GM12878 (cell line): ENCODE data around the gene ATG4B. TPM values are rescaled to one million over a fixed set of nuclear protein-coding genes. Genes with fewer than 3 reads are reported as not detected.

Experiments
- ATAC-seq: fragments of 200-7000 bp; cut with Tn5 transposase; 3 replicates; pipeline ENCODE4 v1.9.1; 2020; ENCODE audit warnings: mild to moderate bottlenecking, moderate library complexity
- BruUV-seq: library from RNA; stranded (reverse); fragments of 400-500 nt; replicated peaks from 2 replicates; lab custom pipeline; 2021; lab: Mats Ljungman, UMichigan
- CTCF ChIA-PET: fragments of 300-600 bp; sonication (Branson Sonifier 250); formaldehyde crosslinking; extraction: SDS; loops from one replicate; lab custom pipeline; 2021; ENCODE audit warnings: inconsistent platforms; lab: Yijun Ruan, JAX
- POLR2A ChIA-PET: fragments of 350-600 bp; formaldehyde crosslinking; extraction: SDS; loops from one replicate; lab custom pipeline; 2021; ENCODE audit warnings: inconsistent platforms; lab: Charles Lee
- RAD21 ChIA-PET: fragments of 300-600 bp; sonication (Branson Sonifier 250); formaldehyde crosslinking; loops from one replicate; lab custom pipeline; 2023; ENCODE audit warnings: antibody characterized with exemption; ENCODE audit not compliant: unreplicated experiment; lab: Charles Lee
- SMC1A ChIA-PET: fragments of 300-600 bp; sonication (Branson Sonifier 250); formaldehyde crosslinking; loops from one replicate; lab custom pipeline; 2023; ENCODE audit not compliant: unreplicated experiment, uncharacterized antibody; lab: Charles Lee
- DNase-seq: peaks from one replicate; pipeline ENCODE4 v3.0.0-alpha.2; 2011; ENCODE audit warnings: low read depth, low spot score
- FAIRE-seq: peaks from 3 replicates; lab custom pipeline; 2011; peaks lifted over from hg19 to GRCh38; lab: Jason Lieb, UNC
- H2AFZ ChIP-seq: 2 replicates; pipeline ENCODE4 v1.6.0; 2011; ENCODE audit warnings: low read depth, low read length, control low read depth; ENCODE audit not compliant: control insufficient read depth
- H3K27ac ChIP-seq: 2 replicates; pipeline ENCODE4 v1.5.1; 2011; ENCODE audit warnings: control low read depth; ENCODE audit not compliant: control insufficient read depth, insufficient read depth
- H3K27me3 ChIP-seq, 2 experiments: replicated peaks in 1 of 2; 2 replicates each; pipeline versions ENCODE4 v1.6.0 to v1.6.1; 2011; ENCODE audit warnings: low read length in 1 of 2; ENCODE audit not compliant: control insufficient read depth in 2 of 2, insufficient read depth in 2 of 2
- H3K36me3 ChIP-seq, 2 experiments: 2 replicates each; pipeline ENCODE4 v1.5.1; 2011; ENCODE audit warnings: low read length in 1 of 2; ENCODE audit not compliant: control insufficient read depth in 2 of 2, insufficient read depth in 2 of 2
- H3K4me1 ChIP-seq: 2 replicates; pipeline ENCODE4 v1.6.1; 2011; ENCODE audit warnings: mild to moderate bottlenecking, low read length, moderate library complexity, mixed read lengths; ENCODE audit not compliant: control insufficient read depth, insufficient read depth
- H3K4me2 ChIP-seq: 2 replicates; pipeline ENCODE4 v1.6.0; 2011; ENCODE audit warnings: control low read depth; ENCODE audit not compliant: control insufficient read depth, insufficient read depth
- H3K4me3 ChIP-seq: fragments of 200-600 bp; sonication (generic); 2 replicates; pipeline ENCODE4 v1.5.1; 2016
- H3K79me2 ChIP-seq: 2 replicates; pipeline ENCODE4 v1.6.0; 2011; ENCODE audit warnings: low read length; ENCODE audit not compliant: control insufficient read depth, insufficient read depth
- H3K9ac ChIP-seq: 2 replicates; pipeline ENCODE4 v1.8.0; 2011; ENCODE audit warnings: low read length, control low read depth, mixed read lengths; ENCODE audit not compliant: control insufficient read depth, insufficient read depth
- H3K9me3 ChIP-seq: replicated peaks from 3 replicates; pipeline ENCODE4 v1.5.1; 2011; ENCODE audit warnings: mild to moderate bottlenecking, low read length; ENCODE audit not compliant: control insufficient read depth, insufficient read depth
- H4K20me1 ChIP-seq: 2 replicates; pipeline ENCODE4 v1.6.0; 2011; ENCODE audit not compliant: control insufficient read depth, insufficient read depth
- ATF7 ChIP-seq: fragments of 450-650 bp; IDR thresholded peaks from 2 replicates; pipeline ENCODE4 v1.6.1; 2016; ENCODE audit warnings: low read depth, mild to moderate bottlenecking
- BACH1 ChIP-seq: fragments of 450-650 bp; IDR thresholded peaks from 2 replicates; pipeline ENCODE4 v1.6.1; 2017; ENCODE audit warnings: mild to moderate bottlenecking, borderline replicate concordance
- CBX5 ChIP-seq: sonication (generic); IDR thresholded peaks from 2 replicates; pipeline ENCODE4 v1.6.1; 2016; ENCODE audit warnings: low read depth, moderate library complexity, mild to moderate bottlenecking, inconsistent platforms
- CHD2 ChIP-seq: IDR thresholded peaks from 2 replicates; pipeline ENCODE4 v1.6.1; 2011; ENCODE audit warnings: low read depth, low read length, improper control_type of control experiment, borderline replicate concordance
- HDGF ChIP-seq: fragments of 450-650 bp; IDR thresholded peaks from 2 replicates; pipeline ENCODE4 v1.6.1; 2016; ENCODE audit warnings: antibody characterized with exemption
- IKZF2 ChIP-seq, 2 experiments: fragments of 450-650 bp; IDR thresholded peaks; 2 replicates each; pipeline ENCODE4 v1.6.1; 2017; ENCODE audit warnings: mild to moderate bottlenecking in 2 of 2, moderate library complexity in 2 of 2
- IRF4 ChIP-seq: IDR thresholded peaks from 2 replicates; pipeline ENCODE4 v1.6.1; 2011; ENCODE audit warnings: low read depth, low read length
- MEF2A ChIP-seq: IDR thresholded peaks from 2 replicates; pipeline ENCODE4 v1.6.1; 2011; ENCODE audit warnings: low read depth, mild to moderate bottlenecking, low read length, moderate library complexity; ENCODE audit not compliant: insufficient read depth
- NR2C1 ChIP-seq: fragments of 450-650 bp; IDR thresholded peaks from 2 replicates; pipeline ENCODE4 v1.6.1; 2017; ENCODE audit warnings: antibody characterized with exemption, mild to moderate bottlenecking, moderate library complexity
- NRF1 ChIP-seq: conservative IDR thresholded peaks from 2 replicates; pipeline ENCODE4 v1.6.1; 2011; ENCODE audit warnings: mild to moderate bottlenecking, low read depth, low read length, improper control_type of control experiment
- RAD21 ChIP-seq: IDR thresholded peaks from 2 replicates; pipeline ENCODE4 v1.6.1; 2011; ENCODE audit warnings: mild to moderate bottlenecking, low read depth, low read length, moderate library complexity; ENCODE audit not compliant: insufficient read depth
- RELA ChIP-seq: fragments of 450-650 bp; IDR thresholded peaks from 2 replicates; pipeline ENCODE4 v1.8.0; 2014; ENCODE audit warnings: borderline replicate concordance; ENCODE audit not compliant: partially characterized antibody
- ZZZ3 ChIP-seq: IDR thresholded peaks from 2 replicates; pipeline ENCODE4 v1.6.1; 2011; ENCODE audit warnings: low read depth; ENCODE audit not compliant: control insufficient read depth, insufficient read length
- WGBS: methylation state at CpG from one replicate; pipeline ENCODE4 v1.1.6; 2016; ENCODE audit warnings: low lambda C conversion rate; ENCODE audit not compliant: insufficient replicate concordance, insufficient coverage; ENCODE audit errors: missing lambda C conversion rate; 5-methylcytosine and 5-hydroxymethylcytosine counted together
- in situ Hi-C: fragments of 300-500 bp; cut with MboI; formaldehyde crosslinking; loops from 9 replicates; pipeline ENCODE4 v1.14.3; 2018; ENCODE audit warnings: mixed read lengths
- intact Hi-C: fragments of 100-400 bp; cut with micrococcal nuclease; formaldehyde crosslinking; loops from one replicate; pipeline ENCODE4 v1.14.2; 2022; ENCODE audit not compliant: unreplicated experiment
- polyA plus RNA-seq, 11 experiments: library from polyadenylated mRNA; depleted of rRNA in 4 of 11; unstranded in 6 of 11; stranded (reverse) in 5 of 11; fragments of >200 nt; fragmentation: Nextera tagmentation in 4 of 11; fragmentation: Illumina TruSeq in 1 of 11; extraction: Ambion mirVana in 4 of 11; extraction: Trizol in 1 of 11; gene quantifications; 1 replicate in 1 of 11; 2 replicates in 10 of 11; pipeline versions ENCODE4 v1.2.1 to v1.2.3, GENCODE V29; 2011 to 2016; ENCODE audit warnings: inconsistent platforms in 2 of 11, missing spikeins in 2 of 11, low read depth in 1 of 11
- total RNA-seq, 4 experiments: library from RNA; depleted of rRNA in 3 of 4; stranded (reverse); fragments of >200 nt in 3 of 4; fragmentation: Illumina TruSeq in 1 of 4; extraction: Trizol in 1 of 4; gene quantifications; 2 replicates each; pipeline versions ENCODE4 v1.2.1 to v1.2.3, GENCODE V29; 2013 to 2021
- TF ChIP-seq, protein P1 (sequence below): IDR thresholded peaks from 2 replicates; pipeline ENCODE4 v1.6.1; 2012; ENCODE audit warnings: low read length, inconsistent platforms
- TF ChIP-seq, protein P2 (sequence below): fragments of 150-350 bp; IDR thresholded peaks from 2 replicates; pipeline ENCODE4 v1.6.1; 2016; ENCODE audit warnings: low read depth, low read length

ATG4B gene
- total and polyA plus RNA-seq, 10 of the 15 experiments (the other 5 are each of a cell fraction or from before 2014, with no cell fraction given), result 5.8 to 84.1 (median 64.9) TPM

DNA sequence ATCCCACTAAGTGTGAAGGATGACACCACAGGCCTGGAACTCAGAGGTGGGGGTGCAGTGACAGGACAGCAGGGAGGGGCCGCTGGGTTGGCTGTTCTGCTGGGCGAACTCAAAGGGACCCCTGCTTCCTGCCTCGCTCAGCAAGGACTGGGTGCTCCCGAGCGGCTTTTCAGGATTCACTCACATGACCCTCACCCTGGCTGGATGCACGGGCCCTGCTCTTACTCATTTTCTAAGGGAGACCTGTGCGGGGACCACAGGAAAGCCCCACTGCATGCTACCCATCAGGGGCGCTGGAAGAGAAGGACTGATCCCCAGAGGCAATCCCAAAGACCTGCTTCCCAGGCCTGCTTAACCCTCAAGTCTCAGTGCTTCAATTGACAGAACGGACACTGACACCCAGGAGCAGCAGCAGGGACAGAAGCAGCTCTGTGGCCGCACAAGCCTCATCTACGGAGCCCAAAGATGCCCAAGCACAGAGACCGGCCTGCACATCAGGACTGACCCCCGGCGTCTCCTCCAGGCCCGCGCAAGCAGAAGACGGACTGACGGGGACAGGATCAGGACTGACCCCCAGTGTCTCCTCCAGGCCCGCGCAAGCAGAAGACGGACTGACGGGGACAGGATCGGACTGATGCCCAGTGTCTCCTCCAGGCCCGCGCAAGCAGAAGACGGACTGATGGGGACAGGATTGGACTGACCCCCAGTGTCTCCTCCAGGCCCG is 30.2 kb upstream of the ATG4B start:
- Histone ChIP-seq H3K9ac (no peak overlapping the region), H3K4me2 (no peak overlapping the region), H4K20me1 (no peaks in the 10 kb centered on the region), H3K27ac (no peak overlapping the region), H3K36me3 (peaks cover 7 to 23% of the 10 kb centered on the region in 2 experiments; a peak in 2 of 4 replicates), H3K9me3 (no peaks in the 10 kb centered on the region), H3K79me2 (peaks cover 7% of the 10 kb centered on the region), H3K4me3 (no peak overlapping the region), H2AFZ (no peak overlapping the region), H3K4me1 (no peaks in the 10 kb centered on the region), H3K27me3 (no peaks in the 10 kb centered on the region)
- ChIA-PET SMC1A (no interaction called here), POLR2A (no interaction called here), RAD21 (no interaction called here), CTCF (interaction anchor here (0.6 kb wide), 1 partner anchor 246 kb away, joined by 3 read pairs; no protein-coding TSS in a partner anchor)
- 96% methylated on average over 25 of the region's 27 CpGs for WGBS
- TF ChIP-seq NR2C1 (no peak), BACH1 (no peak), CHD2 (no peak), IRF4 (no peak), MEF2A (no peak), RELA (no peak), ATF7 (no peak), CBX5 (no peak), ZZZ3 (no peak), NRF1 (no peak), RAD21 (no peak), HDGF (no peak), IKZF2 (IDR thresholded peaks at IDR 0.05) (no peak)
- TF ChIP-seq, protein P1, sequence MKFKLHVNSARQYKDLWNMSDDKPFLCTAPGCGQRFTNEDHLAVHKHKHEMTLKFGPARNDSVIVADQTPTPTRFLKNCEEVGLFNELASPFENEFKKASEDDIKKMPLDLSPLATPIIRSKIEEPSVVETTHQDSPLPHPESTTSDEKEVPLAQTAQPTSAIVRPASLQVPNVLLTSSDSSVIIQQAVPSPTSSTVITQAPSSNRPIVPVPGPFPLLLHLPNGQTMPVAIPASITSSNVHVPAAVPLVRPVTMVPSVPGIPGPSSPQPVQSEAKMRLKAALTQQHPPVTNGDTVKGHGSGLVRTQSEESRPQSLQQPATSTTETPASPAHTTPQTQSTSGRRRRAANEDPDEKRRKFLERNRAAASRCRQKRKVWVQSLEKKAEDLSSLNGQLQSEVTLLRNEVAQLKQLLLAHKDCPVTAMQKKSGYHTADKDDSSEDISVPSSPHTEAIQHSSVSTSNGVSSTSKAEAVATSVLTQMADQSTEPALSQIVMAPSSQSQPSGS, result no peak
- TF ChIP-seq, protein P2, sequence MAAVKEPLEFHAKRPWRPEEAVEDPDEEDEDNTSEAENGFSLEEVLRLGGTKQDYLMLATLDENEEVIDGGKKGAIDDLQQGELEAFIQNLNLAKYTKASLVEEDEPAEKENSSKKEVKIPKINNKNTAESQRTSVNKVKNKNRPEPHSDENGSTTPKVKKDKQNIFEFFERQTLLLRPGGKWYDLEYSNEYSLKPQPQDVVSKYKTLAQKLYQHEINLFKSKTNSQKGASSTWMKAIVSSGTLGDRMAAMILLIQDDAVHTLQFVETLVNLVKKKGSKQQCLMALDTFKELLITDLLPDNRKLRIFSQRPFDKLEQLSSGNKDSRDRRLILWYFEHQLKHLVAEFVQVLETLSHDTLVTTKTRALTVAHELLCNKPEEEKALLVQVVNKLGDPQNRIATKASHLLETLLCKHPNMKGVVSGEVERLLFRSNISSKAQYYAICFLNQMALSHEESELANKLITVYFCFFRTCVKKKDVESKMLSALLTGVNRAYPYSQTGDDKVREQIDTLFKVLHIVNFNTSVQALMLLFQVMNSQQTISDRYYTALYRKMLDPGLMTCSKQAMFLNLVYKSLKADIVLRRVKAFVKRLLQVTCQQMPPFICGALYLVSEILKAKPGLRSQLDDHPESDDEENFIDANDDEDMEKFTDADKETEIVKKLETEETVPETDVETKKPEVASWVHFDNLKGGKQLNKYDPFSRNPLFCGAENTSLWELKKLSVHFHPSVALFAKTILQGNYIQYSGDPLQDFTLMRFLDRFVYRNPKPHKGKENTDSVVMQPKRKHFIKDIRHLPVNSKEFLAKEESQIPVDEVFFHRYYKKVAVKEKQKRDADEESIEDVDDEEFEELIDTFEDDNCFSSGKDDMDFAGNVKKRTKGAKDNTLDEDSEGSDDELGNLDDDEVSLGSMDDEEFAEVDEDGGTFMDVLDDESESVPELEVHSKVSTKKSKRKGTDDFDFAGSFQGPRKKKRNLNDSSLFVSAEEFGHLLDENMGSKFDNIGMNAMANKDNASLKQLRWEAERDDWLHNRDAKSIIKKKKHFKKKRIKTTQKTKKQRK, result no peak
- DNase-seq, result no peak
- FAIRE-seq, result no peak
- no TSS peak for BruUV-seq
- ATAC-seq, result no peak
- intact Hi-C loops, result no loop called here
- in situ Hi-C loops, result no loop called here
